GM19372 (cell line): ENCODE measurements around the gene SFMBT1.

Experiments
- ATAC-seq: cut with Tn5 transposase; IDR thresholded peaks from one replicate; pipeline ENCODE4 v1.9.1; 2021; ENCODE audit warnings: mild to moderate bottlenecking, low read depth, moderate library complexity; ENCODE audit not compliant: unreplicated experiment

The SFMBT1 gene

DNA sequence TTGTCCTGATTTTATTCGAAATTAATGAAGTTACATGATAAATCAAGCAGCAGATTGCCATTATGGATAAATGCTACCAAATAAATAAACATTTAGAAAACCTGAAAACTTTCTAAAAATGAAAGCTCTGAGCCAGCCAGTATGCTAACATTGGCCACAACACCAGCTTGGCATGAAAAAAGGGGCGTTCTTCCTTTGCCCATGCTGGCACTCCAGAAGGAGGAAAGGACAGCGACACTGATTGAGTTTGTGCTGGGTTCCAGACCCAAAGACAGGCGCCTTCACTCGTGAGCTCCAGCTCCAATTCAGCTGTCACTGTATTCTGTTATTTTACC, 153.6 kb downstream of the SFMBT1 start:
- no peak for ATAC-seq

DNA sequence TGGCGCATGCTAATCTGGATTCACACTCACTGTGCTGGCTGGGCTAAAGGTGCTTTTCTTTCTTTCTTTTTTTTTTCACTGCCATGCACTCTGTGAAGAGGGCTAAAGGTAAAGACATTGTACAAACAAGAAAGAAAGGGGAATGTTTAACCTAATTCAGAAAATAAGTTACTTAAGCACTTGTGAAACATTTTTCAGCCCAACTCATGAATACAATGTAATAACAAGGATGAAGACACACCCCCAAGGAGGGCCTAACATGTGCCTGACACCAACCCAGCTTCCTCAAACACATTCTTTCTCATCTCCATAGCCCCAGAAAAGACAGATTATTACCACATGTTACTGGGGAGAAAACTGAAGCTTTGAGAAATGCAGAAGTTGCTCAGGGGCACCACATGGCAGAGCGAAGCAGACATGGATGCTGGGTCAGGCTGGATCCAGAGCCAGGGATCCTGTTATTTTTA, 154.2 kb downstream of the SFMBT1 start:
- ATAC-seq = no peak

DNA sequence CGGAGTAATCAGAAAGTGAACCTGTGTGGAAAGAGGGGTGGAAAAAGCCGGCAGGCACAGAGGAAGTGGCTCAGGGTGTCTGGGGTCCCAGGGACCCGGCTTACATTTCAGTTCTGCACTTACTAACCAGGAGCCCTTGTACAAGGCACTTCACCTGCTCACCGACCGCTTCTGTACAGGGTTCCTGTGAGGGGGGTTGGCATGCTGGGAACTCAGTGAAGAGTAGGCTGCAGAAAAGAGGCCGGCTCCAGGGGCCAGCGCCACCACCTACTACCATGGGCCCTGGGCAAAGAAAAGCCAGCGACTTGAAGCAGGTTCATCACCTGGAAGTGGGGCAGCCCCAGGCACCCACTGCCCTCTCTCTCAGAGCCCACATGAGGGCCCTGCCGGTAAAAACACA, 154.7 kb downstream of the SFMBT1 start:
- ATAC-seq = no peak

DNA sequence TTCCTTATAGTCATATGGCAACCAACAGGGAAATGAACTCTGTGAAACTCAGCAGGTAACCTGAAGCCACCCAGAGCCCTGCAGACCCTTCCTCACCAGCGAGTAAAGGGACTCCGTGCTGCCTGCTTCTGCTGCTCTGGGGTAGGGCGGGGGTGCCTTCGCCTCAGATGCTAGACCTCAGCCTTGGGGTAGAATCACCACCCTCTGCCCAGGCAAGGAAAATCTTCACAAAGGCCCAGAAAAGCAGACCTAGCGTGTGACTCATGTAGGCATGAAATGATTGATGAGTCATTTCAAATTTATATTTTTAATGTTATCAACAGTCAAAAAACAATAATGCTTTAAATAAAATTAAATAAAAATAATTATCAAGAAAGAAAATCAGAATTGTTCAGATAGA, 155.1 kb downstream of the SFMBT1 start:
- no peak for ATAC-seq

DNA sequence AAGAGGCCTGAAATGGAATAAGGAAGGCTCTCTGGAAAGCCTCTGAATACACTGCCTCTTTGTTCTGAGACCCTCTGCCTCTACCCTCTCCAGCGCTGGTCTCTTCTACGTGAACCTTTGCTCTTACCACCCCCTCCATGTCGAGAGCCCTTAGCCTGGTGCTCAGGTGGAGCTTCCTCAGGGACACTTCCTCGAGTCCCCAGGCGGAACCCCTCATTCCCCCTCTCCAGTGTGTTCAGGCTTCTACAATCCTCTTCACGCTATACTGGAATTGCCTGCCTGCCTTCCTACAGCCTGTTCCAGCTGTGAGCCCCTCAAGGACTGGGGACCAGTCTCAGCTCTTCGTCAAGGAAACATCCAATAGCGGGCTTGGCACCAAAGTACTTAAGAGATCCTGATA, 156.0 kb downstream of the SFMBT1 start:
- no peak for ATAC-seq

DNA sequence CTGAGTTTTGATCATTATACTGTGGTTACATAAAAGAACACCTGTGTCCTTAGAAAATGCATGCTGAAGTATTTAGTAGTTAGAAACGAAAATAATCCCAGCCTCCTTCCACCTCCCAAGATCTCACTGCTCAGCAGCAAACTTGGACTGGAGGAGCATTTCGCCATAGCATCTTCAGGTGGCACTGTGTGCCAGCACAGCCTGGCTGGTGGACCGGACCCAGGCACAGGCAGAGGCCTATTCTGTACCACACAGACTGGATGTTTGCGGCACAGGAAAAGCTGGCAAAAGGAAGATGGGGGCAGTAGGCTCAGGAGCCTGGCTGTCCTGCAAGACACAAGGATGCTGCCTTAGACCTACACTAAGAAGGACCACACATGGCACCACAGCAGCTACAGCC, 158.7 kb downstream of the SFMBT1 start:
- no peak for ATAC-seq

DNA sequence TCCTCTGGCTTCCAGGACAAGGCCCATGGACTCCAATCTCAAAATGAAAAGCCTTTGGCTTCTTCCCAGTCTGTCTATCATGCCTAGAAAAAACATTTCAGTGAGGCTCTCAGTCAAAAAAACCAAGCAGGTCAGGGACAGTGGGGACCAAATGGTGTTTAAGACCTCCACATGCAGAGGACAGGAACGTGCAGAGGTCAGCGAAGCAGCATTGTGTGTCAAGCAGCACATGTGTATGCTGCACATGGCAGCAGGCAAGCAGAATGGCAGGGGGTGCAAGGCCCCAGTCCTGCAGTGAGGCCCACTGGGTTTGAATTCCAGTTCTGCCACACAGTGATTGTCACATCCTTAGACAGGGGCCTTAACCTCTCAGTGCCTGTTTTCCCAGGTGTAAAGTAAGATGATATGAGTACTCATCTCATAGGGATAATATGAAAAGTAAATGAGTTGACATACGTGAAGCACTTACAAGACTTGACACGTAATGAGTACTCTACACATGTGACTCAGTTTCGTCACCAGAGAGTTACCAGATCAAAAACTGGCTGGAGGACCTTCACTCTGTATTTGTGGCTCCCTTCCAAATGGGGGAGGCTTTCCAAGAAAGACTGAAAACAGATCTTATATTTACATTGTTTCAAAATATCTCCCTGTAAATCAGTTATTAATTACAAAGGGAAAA, 159.7 kb downstream of the SFMBT1 start:
- ATAC-seq = no peak

DNA sequence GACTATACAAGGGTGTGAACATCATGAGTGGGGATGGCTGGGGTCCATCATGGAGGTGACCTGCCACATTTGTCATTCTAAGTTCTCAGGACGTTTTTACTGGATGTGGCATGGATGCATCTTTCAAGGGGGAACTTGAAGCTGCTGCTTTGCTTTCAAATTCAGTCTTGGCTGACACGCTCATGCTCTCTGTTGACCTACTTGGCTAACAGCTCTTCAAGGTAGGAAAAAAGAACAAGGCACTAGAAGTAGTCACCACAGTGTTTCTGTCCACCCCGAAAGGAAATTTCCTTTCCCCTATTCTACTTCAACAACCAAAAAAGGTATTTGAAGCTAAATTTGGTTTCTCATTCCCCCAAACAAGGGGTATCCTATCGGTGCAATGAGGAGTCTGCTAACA, 163.5 kb downstream of the SFMBT1 start:
- ATAC-seq = no peak

DNA sequence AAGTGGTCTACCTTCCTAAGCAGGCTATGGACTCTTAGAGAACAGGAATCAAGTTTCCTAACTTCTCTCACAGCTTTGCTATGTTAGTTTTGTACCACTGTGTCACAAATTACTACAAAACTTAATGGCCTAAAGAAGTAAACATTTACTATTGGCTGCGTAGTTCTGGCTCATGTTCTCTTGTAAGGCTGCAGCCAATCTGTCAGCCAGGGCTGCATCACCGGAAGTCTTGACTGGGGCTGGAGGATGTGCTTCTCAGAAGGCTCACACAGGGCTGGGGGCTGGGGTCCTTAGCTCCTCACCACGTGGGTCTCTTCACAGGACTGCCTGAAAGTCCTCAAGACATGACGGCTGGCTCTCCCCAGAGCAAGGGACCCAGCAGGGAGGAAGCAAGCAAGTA, 164.0 kb downstream of the SFMBT1 start:
- ATAC-seq = no peak

DNA sequence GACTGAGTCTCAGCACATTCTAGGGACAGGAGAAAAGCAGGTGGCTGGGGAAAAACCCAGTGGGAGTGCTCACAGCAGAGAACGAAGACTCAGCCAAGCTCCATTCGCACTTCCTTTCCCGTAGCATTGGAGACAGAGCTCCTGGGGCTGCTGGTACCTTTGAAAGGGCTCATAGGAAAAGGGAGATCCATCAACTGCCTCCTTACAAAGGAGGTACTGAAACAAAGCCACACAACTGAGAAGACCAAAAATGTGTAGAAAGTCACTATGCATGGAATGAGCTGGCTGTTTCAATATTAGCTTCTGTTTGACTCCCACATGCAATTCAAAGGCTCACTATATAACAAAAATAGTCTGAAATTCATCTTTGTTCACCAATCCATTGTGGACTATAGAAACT, 165.4 kb downstream of the SFMBT1 start:
- no peak for ATAC-seq

DNA sequence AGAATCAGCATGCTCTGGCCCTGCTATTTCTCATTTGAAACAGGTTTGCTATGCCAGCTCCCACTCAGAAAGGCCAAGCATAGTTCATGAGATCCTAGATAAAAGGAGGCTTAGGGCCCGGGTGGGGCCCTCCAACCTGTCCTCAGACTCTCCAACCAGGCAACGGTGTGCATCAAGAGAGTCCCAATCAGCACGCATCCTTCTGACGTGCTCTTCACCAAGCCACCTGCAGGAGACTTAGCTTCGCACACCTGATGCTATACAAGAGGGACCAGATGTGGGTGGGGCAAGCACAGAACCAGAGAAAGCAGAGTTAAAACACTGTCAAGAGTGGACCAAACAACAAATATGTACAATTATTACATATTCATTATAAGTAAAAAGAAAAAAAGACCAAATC, 165.8 kb downstream of the SFMBT1 start:
- ATAC-seq = no peak

DNA sequence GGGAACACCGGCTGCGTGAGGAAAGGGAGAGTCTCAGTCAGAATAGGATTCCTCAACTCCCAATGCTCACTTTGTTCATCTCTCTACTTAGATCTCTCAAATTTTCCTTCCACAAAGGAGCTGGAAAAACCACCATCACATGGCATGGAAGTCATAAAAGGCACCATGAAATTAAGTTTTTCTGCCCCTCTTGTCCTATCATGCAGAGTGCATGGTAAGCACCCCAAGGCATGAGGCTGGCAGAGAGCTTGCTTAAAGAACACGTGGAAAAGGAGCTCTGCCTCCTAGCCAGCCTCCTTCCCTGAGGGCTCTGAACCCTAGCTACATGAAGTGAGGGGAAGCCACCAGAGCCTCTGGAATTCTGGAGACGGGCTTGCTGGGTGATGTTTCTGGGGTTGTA, 166.3 kb downstream of the SFMBT1 start:
- no peak for ATAC-seq

DNA sequence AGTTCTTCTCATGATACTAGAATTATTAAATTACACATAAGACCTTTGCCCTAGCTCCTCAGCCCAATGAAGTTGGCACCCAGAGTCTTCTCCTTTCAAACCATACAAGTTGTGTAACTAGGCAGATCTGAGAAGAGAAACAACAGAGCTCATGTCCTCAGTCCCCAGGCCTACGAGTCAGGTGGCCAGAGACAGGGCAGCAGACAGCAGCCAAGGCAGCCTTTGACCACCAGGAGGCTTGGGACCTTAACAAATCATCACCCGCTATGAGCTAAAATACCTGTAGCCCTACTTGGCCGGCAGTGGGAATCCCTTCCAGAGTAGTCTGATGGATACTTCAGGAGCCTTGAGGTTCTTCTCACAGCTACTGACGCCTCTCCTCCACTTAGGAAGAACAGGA, 166.8 kb downstream of the SFMBT1 start:
- no peak for ATAC-seq

DNA sequence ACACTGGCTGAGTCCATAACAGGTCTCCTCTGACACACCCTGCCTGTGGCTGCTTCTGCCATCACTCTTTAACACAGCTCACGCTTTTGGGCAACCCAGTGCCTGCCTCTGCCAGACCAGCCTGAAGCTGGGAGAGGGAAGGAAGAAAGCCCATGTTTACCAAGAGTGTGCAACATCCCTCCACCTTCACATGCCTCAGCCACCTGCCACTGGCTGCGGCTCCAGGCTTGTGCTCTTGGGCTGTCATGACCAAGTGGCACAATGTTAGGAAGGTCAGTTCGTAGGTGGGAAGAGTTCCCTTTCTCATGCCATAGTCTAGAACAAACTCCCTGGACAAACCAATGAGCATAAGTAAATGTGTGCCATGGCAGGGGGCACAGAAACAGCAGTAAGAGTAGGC, 168.8 kb downstream of the SFMBT1 start:
- ATAC-seq = no peak

DNA sequence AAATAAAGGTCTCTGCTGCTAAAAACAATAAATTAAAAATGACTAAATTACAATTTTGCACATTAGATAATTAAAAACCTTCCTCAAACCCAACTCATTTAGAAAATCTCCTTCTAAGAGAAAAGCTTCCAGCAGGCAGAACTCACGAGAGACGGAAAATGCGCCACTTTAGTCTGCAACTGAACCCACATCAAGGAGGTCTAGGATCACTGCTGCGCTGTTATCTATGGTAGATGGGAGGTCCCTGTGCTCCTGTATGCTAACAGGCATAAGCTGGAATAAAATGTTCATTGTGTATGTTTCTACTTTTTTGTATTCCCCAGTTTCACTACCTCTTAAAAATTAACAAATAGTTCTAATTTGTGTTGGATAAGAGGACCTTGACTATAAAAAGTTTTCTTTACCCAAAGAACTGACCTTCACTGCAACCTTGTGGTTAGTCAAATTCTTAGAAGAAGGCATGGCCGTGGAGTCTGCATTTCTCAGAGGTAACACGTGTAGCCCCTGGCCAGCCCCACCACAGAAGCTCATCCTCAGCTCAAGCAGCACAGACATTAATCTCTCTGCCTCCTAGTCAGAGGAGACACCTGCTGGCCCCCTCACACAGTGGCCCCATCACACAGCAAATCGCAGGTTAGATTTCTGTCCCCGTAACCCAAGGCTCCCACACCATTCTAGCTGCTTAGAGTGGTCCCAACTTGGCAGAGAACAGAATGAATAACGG, 170.8 kb downstream of the SFMBT1 start:
- ATAC-seq = no peak

DNA sequence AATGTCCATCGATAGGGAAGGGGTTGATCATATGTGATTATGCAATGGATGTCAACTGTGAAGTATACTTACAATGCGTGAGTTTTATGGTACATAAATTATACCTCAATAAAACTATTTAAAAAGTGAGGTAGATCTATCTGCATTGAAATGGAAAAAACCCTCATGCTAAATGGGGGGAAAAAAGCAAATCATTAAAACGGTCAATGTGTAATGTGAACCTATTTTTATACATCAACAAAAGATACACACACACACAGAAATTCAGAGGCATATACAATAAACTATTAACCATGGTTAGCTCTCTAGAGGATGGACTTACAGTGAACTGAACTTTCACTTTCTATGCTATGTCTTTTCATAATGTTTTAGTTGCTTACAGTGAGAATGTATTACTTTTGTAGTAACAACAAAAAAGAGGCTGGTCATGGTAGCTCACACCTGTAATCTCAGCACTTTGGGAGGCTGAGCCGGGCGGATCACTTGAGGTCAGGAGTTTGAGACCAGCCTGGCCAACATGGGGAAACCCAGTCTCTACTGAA, 171.6 kb downstream of the SFMBT1 start:
- no peak for ATAC-seq

DNA sequence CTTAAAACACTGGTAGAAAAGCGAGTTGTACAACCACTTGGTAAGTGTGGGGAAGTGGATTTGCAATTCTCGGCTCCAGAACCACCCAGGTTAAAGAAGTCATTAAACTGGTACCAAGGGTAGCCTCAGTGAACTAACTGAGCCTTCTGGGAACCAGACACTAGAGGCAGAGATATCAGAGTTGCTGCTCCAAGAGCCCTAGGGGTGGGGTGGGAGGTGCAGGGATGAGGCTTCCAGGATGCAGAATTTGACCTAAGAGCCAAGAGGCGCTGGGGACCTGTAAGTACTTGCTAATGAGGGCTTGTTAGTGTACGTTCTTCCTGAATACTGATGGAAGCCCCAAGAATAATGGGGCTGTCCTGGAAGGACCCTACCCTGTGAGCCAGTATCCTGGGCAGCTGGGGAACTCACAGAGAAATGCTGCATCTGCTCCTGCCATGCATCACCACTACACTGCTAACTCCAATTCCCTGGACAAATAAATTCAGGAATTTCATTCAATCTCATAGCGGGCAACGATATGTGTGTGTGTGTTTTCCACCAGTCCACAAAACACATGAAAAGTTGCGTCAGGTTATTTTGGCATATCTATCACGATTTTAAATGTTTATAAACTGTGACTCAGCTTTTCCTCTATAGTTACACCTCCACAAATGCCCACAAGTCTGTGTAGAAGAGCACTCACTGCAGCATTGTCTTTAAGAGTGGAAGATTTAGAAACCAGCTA, 172.3 kb downstream of the SFMBT1 start:
- no peak for ATAC-seq

DNA sequence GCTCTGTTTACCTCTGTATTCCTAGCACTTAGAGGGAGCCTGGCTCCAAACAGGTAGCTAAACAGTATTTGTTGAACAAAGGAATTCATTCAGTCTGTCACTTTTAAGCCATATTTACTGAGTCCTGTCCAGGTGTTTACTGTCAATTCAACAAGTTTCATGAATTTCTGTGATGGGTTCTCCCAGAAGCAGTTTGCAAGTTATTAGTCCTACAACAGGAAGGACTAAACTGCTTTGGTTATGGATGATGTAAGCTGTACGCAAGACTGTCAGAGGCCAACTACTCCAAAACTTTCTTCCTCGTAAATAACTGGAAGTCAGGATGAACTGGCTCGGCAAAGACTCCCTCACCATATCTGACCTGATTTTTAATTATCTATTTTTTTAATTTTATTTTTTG, 173.6 kb downstream of the SFMBT1 start:
- no peak for ATAC-seq

DNA sequence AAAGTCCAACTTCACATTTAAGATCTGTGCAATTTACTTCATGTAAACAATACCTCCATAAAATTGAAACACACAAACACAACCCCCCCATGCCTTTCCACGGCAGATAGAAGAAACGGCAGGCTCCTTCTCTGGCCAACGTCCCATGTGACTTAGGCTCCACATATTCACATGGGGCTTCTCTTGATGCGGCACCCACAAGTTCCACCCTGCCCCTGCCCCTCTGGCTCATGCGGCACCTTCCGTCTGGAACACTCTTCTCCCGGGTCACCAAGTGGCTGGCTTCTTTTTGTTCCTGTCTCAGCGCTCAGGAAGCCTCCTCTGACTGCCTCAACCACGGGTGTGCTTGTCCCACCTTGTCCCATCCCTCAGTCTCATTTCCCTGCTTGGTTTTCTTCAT, 174.1 kb downstream of the SFMBT1 start:
- ATAC-seq = no peak

DNA sequence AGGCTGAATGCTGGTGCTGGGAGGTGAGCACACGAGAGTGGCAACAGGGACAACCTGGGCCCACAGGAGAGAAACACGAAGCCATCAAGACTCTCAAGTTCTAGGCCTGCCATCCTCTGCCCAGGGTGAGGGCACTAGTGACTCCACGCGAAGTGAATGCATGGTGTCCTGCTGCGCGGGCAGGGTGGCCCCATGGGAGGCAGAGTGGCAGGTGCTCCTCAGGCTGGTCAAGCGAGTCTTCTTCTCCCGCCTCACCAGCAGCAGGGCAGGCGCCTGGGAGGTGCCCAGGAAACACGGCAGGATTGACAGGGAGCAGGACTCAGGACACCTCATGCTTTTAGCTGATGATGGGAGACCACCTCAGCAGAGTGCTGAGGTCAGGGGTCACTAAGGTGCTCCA, 175.4 kb downstream of the SFMBT1 start:
- no peak for ATAC-seq

DNA sequence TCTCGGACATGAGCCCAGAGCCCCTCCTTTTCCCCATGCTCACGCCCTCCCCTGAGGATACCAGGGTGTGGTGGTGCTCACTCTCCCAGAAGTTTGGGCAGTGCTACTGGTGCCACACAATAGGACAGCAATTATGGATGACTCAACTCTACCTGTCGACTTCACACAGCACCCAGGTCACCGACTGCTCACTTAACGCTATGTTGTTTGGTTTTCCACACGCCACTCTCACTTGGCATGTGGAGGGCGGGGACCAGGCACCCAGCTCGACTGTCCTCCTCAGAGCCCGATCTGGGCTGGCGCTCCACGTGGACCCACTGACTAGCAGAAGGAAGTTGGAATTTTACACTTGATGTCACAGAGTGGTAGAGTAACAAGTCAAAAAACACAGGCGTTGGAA, 179.4 kb downstream of the SFMBT1 start:
- no peak for ATAC-seq

DNA sequence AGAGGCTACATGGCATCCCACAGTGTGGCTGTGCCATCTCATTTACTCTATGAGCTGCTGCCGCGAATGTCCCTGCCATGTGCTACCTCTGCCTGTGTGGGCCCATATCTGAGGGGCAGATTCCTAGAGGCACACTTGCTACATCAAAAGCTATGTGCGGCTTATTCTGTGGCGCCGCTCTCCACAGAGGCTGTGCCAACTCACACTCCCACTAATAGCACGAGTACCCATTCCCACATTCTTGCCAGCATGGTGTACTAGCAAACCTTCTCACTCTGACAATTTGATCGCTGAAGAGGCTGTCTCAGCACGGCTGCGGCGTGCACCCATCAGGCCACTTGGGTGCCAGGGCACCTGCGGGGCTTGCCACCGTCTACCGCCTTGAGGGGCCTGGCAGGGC, 179.9 kb downstream of the SFMBT1 start:
- no peak for ATAC-seq
